HG02610 (cell line): ENCODE data around the gene EML6.
"Not testable (repeated sequence)": the region's sequence is repeated elsewhere in the genome, so short reads cannot be mapped to it uniquely, and the experiment has no call there.

Source experiments
- ATAC-seq: cut with Tn5 transposase; IDR thresholded peaks from one replicate; pipeline ENCODE4 v1.9.1; 2021; ENCODE audit warnings: mild to moderate bottlenecking, moderate library complexity; ENCODE audit not compliant: unreplicated experiment

EML6 gene

DNA sequence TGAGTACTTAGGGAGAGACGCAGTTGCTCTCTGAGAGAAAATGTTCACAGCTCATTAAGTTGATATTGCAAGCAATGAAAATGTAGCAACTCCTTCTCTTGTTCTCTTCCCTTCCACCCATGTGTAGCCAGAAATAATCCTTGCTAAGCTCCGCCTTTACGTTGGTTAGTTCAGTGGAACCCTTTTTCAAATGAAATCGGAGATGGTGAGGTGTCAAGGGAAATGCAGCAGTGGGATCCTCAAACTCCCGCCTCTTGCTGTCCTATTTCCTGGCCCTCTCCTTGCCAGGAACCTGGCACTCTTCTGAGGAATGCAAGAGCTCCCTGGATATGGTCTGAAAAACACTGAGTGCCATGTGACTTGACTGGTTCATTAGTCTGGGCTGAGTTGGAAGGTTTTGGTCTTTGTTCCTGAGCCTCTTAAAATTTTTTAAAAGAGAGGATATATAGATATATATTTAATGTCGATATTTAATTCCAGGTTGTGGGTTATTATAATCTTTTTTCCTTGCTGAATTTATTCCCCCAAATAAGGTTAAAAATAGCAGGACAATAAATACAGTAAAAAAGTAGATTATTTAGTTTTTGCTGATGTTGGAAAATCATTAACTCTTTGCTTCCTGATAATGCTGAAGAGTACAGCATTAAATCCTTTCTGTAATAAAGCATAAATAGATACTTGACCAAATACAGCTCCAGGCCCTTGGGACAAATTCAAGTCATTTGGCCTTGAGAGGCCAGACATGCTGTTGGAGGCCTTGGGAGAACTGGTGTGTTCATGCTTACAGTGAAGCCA lies 116.2 kb downstream of the EML6 start:
- no peak for ATAC-seq

DNA sequence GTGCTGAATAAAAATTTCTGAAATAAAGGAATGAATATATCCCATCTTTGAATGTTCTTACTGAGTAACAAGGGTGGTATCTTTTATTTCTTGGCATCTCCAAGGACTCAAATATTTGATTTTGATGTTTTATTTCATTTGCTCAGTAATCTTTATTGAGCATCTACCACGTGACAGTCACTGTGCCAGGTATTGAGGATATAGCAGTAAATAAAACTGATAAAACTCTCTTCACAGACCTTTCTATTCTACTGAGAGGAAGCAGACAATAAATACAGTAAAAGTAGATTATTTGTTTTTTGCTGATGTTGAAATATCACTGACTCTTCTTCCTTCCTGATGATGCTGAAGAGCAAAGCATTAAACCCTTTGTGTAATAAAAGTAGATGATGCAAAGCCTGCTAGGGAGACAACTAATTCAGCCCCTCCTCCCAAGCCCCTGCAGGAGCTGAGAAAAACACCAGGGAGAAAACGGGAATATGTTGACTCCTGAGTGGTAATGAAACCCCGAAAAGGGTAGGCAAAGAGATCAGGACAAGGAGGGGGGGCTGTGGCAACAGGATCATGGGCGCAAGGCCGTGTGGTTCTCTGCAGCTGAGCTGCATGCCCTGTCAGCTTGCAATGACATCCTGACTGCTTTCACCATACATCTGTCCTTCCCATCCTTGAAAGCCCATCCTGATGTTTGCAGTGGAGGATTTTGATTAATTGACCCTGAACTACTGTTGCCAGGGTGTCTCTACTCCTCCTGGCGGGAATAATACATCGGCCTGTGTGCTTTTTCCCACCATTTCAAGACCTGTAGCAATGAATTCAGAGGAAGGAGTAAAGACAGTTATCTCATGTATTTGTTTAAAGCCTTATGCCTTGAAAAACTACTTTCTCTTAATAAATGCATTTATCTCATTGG lies 117.4 kb downstream of the EML6 start:
- no peak for ATAC-seq

DNA sequence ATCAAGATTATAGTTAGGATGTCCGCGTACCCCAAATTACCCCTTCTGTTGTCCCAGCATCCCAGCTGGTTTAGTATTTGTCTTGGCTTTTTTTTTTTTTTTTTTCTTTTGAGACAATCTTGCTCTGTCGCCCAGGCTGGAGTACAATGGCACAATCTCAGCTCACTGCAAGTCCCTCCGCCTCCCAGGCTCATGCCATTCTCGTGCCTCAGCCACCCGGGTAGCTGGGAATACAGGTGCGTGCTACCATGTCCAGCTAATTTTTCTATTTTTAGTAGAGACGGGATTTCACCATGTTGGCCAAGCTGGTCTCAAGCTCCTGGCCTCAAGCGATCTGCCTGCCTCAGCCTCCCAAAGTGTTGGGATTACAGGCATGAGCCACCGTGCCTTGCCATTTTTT lies 118.0 kb downstream of the EML6 start:
- not testable (repeated sequence) for ATAC-seq

DNA sequence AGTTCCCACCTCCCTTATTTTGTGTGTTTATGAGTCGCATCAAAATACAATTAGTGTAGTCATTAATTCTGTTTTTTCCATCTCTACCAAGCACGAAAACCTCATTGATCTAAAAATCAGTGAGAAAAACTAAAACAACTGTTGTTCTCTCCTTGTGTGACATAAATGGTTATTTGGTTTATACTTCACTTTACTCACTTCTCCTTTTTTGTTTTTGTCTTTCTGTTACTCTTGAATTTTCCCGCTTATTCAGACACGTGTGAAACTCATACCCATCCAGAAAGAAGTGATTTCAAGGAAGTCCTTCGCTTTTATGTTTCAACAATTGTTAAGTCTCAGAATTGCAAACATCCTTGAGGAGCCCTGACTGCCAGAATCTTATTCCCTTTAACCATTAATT lies 121.6 kb downstream of the EML6 start:
- peak; percentile 28 for ATAC-seq

DNA sequence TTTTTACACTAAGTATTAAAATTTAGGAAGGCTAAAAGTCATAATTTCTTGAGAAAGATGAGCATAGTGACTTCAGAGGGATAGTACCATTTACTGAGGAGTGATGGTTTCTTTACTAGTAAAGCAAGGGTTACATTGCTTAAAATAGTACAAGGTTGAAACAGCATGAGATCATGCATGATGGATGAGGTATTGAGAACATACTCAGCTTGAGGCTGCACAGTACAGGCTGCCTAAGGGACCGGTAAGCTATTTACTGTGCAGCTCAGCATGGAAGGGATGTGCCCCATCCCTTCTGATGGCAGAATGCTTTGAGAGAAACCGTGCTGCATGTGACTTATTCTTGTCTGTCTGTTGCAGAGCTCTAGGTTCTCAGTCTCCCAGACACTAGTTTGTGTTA lies 122.1 kb downstream of the EML6 start:
- peak; percentile 55 for ATAC-seq

DNA sequence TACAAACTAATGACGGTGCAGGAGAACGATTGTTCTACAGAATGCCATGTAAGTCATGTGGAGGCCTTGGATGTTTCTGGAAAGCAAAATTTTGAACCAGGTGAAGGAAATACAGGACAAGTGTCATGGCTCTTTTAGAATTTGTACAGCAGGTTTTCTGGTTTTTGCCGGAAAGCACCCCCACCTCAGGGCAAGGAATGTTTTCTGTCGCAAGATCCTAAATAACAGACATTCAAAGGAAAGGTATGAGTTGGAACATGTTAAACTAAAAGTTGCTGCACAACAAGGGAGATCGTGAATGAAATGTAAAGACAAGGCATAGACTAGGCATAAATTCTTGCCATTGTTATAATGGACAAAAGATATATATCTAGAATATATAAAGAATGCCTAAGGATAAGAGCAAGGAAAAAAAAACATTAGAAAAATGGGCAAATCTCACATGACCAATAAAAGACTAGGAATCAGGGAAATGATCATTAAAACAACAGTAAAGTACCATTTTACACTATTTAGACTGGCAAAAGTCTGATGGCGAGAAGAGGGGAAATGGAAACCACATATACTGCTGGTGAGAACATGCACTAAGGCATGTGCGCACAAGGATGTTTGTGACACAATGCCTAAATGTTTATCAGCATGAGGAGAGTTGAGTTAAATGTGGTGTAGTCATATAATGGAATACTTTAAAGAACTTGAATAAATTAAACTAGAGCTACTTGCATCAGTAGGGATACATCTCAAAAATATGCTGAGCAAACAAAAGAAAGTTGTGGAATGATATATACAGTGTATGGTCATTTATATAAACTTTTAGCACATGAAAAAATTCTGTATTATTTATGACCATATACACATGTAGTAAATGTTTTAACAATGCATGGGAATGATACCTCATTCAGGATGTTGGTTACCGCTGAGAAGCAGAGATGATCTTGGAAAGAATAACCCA lies 127.0 kb downstream of the EML6 start:
- no peak for ATAC-seq

DNA sequence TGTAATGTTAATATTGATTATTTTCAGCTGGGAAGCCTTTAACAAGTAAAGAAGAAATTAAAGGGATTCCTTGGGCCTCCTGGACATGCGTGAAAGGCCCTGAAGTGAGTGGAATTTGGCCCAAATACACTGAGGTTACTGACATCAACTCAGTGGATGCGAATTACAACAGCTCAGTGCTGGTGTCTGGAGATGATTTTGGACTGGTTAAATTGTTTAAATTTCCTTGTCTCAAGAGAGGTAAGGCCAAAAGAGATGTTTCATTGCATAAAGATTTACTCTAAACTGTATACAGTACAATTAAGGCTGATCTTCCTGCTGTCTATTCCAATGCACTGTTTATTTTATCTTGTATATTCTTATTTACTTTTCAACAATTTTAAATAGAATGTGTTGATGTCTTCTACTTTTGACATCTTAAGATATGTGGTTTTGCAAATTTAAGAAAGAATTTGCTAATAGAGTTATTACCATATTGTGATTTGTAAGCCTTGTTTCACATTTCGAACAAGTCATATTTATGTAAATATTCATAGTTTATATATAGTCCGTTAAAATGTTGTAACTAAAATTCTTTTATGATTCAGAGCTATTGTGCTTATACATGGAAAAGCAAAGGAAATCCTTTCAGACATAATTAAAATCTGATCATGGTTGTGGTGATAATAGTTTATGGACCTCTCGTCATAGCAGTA lies 130.3 kb downstream of the EML6 start:
- ATAC-seq = no peak

DNA sequence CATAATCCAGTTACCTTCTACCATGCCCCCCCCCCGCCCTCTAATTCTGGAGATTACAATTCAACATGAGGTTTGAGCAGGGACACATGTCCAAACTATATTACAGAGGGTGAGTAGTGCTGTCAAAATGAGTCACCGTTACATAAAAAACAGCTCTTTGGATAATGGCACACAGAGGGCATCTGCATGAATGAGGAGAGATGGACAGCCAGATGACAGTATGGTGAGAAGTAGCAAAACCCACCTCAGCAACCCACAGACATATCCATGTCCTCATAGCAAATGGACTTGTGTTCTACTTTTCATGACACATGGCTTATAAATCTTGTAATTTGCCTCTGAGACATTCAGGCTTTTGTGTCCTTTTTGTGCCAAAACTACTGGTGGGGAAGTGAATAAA lies 132.0 kb downstream of the EML6 start:
- no peak for ATAC-seq

DNA sequence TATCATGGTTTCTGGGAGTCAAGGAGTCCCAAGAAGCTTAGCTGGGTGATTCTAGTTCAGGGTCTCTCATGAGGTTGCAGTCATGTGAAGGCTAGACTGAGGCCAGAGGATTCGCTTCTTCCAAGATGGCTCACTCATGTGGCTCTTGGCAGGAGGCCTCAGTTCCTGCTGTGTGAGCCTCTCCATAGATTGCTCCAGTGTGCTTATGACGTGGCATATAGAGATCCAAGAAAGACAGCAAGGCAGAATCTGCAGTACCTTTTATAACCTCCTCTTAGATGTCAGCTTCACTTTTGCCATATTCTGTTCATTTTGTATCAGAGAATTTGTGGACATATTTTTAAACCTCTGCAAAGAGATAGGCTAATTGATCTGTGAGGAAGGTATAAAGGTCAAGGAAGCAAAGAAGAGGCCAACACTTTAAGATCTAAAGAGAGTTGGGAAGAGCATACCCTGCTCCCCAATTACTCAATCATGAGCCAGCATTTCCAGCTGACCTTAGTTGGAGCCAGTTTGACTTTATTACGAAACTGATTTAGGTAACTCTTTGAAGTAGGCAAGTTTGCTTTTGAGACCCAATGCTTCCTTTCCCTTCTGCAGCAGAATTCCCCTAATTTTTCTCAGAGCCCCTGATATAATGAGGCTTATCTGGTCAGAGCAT lies 134.7 kb downstream of the EML6 start:
- ATAC-seq = no peak

DNA sequence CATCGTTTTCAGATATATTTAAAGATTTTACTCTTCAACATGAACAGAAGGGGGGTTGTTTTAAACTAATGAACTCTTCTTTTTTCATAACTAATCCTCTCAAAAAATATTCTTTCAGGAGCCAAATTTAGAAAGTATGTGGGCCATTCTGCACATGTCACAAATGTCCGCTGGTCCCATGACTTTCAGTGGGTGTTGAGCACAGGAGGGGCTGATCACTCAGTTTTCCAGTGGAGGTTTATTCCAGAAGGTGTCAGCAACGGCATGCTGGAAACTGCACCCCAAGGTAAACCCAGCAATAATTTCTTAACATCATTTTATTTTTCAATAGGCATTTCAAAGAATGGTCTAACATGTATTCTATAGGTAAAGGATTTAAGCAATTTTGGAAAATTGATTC lies 136.0 kb downstream of the EML6 start:
- no peak for ATAC-seq

DNA sequence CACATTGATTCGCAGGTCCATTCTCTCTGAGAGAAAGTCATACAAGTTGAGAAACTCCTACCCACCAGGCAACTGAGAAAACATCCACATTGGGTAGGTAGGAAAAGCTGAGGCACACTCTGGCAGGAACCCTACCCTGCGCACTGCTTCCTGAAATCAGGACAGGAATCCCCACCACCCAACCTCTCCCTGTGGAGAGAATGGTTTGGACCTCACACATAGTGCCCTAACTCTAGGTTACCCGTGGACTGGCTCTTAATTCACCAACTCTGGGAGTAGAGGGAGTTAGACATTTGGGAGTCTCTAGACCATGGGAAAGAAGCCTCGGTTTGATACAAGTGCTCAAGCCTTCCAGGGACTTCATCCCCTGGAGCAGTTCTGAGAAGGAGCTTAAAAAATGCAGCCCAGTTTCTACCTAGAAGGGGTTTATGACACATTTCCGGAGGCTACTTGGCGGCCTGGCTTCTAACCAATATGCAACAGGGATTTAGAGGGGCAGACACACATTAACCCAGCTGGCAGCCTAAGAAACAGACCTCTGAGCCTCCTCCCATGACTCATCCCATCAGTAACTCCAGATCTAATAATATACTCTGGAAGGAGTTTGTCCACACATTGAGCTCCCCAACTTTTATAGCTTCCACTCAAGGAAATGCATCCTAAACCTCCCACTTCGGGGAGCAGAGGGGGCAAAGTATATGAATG lies 136.7 kb downstream of the EML6 start:
- no peak for ATAC-seq

DNA sequence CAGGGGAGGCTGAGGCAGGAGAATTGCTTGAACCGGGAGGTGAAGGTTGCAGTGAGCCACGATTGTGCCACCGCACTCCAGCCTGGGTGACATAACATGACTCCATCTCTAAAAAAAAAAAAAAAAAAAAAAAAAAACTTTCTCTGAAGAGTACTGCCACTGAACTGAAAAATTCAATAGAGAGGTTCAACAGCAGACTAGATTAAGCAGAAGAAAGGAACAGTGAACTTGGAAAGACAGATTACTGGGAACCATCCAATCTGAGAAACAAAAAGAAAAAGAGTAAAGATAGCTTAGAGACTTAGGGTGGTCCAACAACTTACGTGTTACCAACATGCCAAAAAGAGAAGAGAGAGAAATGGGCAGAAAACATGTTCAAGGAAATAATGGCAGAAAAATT lies 138.8 kb downstream of the EML6 start:
- ATAC-seq = no peak

DNA sequence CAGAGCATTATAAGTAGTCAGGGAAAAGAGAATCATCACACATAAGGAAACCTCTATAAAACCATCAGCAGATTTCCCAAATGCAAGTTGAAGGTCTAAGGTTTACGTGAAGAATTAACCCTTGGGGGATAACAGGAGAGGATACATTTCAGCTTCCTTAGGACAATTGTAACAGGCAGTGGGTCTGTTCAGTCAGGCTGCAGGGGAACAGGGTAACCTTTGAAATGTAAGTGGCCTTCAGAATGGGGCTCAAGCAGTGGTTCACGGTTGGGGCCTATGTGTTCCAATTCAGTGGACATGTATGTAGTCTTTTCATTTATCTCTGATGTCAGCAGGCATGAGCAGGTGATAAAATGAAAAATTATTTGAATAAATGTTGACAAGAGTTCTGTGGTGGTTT lies 139.3 kb downstream of the EML6 start:
- no peak for ATAC-seq

DNA sequence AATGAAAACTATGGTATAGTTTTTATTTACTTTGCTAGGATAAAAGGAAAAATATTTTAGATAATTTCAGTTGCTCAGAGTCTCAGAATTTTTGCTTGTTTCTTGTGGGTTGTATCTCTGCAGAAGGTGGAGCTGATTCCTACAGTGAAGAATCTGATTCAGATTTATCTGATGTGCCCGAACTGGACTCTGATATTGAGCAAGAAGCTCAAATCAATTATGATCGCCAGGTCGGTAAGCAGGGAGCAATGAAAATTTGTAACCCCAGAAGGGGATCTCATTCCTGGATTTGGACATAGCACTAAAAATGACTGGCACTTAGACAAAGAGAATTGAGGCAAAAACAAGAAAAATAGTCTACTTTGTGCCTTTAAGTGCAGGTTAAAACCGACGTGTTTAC lies 140.2 kb downstream of the EML6 start:
- ATAC-seq = no peak

DNA sequence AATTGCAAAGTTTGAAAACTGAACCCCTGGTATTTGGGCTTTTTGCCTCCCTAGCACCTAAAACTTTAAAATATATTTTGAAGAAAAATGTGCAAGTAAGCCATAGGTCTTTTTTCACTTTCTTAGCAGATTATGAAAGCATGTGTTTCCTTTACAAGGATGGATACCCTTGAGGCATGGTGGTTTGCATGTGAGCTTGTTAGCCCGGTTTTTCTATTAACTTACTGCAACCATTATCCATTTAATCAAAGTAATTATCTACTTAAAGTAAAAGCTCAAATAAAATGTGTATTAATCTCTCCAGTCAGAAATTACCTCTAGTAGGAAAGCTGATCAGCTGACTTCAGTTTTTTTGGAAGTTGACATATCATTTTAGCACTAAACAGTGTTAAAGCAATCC lies 140.6 kb downstream of the EML6 start:
- no peak for ATAC-seq

DNA sequence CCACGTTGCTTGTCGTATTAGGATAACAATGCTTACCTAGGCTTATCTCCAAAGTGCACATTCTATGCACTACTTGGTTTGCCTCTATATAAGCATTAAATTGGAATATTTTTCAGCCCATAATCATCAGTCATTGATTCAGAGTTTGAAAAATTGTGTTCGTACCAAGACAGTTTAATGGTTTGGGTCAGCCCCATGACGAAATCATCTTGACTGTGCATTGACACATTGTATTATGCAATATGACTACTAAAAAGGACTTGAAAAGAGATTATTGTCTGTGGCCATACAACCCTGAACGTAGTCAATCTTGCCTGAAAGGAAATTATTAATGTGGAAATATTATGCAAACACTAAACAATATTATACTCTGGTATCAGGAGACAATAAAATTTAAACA lies 141.3 kb downstream of the EML6 start:
- no peak for ATAC-seq

DNA sequence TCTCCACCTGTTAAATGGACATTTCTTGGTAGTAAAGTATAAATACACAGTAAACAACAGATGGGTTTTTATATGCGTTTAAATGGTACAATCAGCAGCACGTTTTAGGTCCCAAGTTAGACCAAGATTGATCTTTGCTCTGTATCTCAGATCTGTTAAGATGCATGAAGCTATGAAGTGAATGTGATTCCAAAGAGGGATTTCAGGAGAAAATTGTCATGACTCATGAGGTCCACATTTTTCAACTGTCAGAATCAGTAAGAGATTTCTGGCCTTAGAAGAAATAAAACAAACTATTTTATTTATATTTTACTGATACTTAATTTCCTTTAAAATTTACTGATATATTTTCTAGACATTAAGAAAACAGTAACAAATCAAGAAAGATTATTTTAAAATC lies 142.7 kb downstream of the EML6 start:
- no peak for ATAC-seq

DNA sequence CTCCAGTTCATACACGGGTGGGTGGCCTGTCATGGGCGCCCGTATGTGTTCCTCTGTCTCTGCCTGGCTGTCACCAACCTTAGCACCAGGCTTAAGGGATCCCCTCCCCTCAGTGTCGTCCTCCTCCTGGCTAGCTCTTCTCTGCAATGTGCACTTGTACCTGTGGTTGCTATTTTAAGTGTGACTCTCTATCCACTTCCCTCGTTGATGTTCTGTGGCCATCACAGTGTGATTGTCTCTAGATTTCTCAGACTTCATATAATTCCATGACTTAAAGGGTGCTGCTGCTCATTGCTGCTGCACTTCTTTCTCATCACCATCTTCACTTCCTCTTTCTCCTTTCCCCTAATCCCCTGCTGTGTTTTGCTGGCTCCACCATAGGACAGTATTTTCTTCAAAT lies 143.4 kb downstream of the EML6 start:
- peak; percentile 90 for ATAC-seq

DNA sequence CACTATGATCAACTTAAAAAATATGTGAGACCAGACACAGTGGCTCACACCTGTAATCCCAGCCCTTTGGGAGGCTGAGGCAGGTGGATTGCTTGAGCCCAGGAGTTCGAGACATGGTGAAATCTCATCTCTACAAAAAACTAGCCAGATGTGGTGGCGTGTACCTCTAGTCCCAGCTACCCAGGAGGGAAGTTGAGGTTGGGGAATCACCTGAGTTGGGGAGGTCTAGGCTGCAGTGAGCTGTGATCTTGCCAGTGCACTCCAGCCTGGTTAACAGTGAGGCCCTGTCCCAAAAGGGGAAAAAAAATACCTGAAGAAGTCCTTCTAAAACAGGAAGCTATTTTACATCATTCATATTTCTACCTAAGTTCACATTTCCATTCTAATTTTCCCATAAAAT lies 144.0 kb downstream of the EML6 start:
- peak; percentile 74 for ATAC-seq
